Karpas-422 (cell line): ENCODE measurements around the gene RFT1. TPM values are rescaled to one million over a fixed set of nuclear protein-coding genes. Genes with fewer than 3 reads are reported as not detected.

Source experiments
- DNase-seq: peaks from one replicate; pipeline ENCODE4 v3.0.0-alpha.2; 2015
- H2AFZ ChIP-seq: fragments of 200-600 bp; sonication (generic); 2 replicates; pipeline ENCODE4 v1.6.1; 2014; ENCODE audit warnings: antibody characterized with exemption, low read length, mixed read lengths
- H3K27ac ChIP-seq: fragments of 200-600 bp; sonication (generic); 2 replicates; pipeline ENCODE4 v1.5.1; 2014; ENCODE audit warnings: mild to moderate bottlenecking, low read length, moderate library complexity
- H3K27me3 ChIP-seq: fragments of 200-600 bp; sonication (generic); 2 replicates; pipeline ENCODE4 v1.6.1; 2014; ENCODE audit warnings: low read length, mixed read lengths
- H3K36me3 ChIP-seq: fragments of 200-600 bp; sonication (generic); 2 replicates; pipeline ENCODE4 v1.6.1; 2014; ENCODE audit warnings: low read length, mixed read lengths; ENCODE audit not compliant: insufficient read depth
- H3K4me1 ChIP-seq: fragments of 200-600 bp; sonication (generic); 2 replicates; pipeline ENCODE4 v1.6.1; 2014; ENCODE audit warnings: mild to moderate bottlenecking, low read length, mixed read lengths
- H3K4me2 ChIP-seq: fragments of 200-600 bp; sonication (generic); 2 replicates; pipeline ENCODE4 v1.6.1; 2014; ENCODE audit warnings: low read length, low read depth, mild to moderate bottlenecking; ENCODE audit not compliant: poor library complexity, severe bottlenecking
- H3K4me3 ChIP-seq: fragments of 200-600 bp; sonication (generic); 2 replicates; pipeline ENCODE4 v1.5.1; 2014; ENCODE audit warnings: mild to moderate bottlenecking, antibody characterized with exemption, low read length, mixed read lengths
- H3K79me2 ChIP-seq: fragments of 200-600 bp; sonication (generic); 2 replicates; pipeline ENCODE4 v1.6.1; 2014; ENCODE audit warnings: mild to moderate bottlenecking, low read length, mixed read lengths
- H3K9ac ChIP-seq: fragments of 200-600 bp; sonication (generic); 2 replicates; pipeline ENCODE4 v1.6.0; 2014; ENCODE audit warnings: low read length
- H3K9me2 ChIP-seq: fragments of 200-600 bp; sonication (generic), shearing (Covaris generic); replicated peaks from 2 replicates; pipeline ENCODE4 v1.6.0; 2014; ENCODE audit warnings: mild to moderate bottlenecking, low read length, moderate library complexity; ENCODE audit not compliant: insufficient read depth
- H3K9me3 ChIP-seq: fragments of 300-700, 200-600 bp; sonication (generic); 2 replicates; pipeline ENCODE4 v1.6.1; 2014; ENCODE audit warnings: low read length, mixed read lengths
- H4K20me1 ChIP-seq: fragments of 200-600 bp; sonication (generic); 2 replicates; pipeline ENCODE4 v1.6.1; 2014; ENCODE audit warnings: mild to moderate bottlenecking, antibody characterized with exemption, low read length, low read depth; ENCODE audit not compliant: insufficient read depth
- total RNA-seq: library from RNA; depleted of rRNA; stranded (reverse); fragments of >200 nt; shearing (Covaris generic); gene quantifications from 2 replicates; pipeline ENCODE4 v1.2.3, GENCODE V29; 2014; ENCODE audit warnings: low replicate concordance

The RFT1 gene
- total RNA-seq, 1 experiment from 2014 or later, result 29.9 TPM

- H4K20me1 ChIP-seq, result no peaks in the 10 kb centered on the region
- H3K79me2 ChIP-seq, result peaks cover 22% of the 10 kb centered on the region
- H2AFZ ChIP-seq, result no peak overlapping the region
- H3K27ac ChIP-seq, result peak overlapping the region; percentile 59; the same call in 1 of the 2 replicates
- peak; percentile 52 for DNase-seq
- H3K4me2 ChIP-seq, result peak overlapping the region; percentile 95
- H3K9me3 ChIP-seq, result no peaks in the 10 kb centered on the region
- H3K4me1 ChIP-seq, result peaks cover 30% of the 10 kb centered on the region
- H3K9ac ChIP-seq, result peak overlapping the region; percentile 97
- H3K9me2 ChIP-seq, result no peaks in the 10 kb centered on the region
- H3K27me3 ChIP-seq, result no peaks in the 10 kb centered on the region
- peak overlapping the region; percentile 91 for H3K4me3 ChIP-seq
- peaks cover 9% of the 10 kb centered on the region; the same call in 1 of the 2 replicates for H3K36me3 ChIP-seq
Measured at GRCh38 chr3:53129344-53129743, 891 bp downstream of the RFT1 start.

- no peak for DNase-seq
- Histone ChIP-seq H3K79me2 (peaks cover 22% of the 10 kb centered on the region), H3K27me3 (no peaks in the 10 kb centered on the region), H3K36me3 (peaks cover 23% of the 10 kb centered on the region; the same call in 1 of the 2 replicates), H2AFZ (no peak overlapping the region), H3K9me2 (no peaks in the 10 kb centered on the region), H3K4me1 (peaks cover 26% of the 10 kb centered on the region), H3K9ac (no peak overlapping the region), H4K20me1 (no peaks in the 10 kb centered on the region), H3K4me3 (no peak overlapping the region), H3K4me2 (no peak overlapping the region), H3K27ac (no peak overlapping the region), H3K9me3 (no peaks in the 10 kb centered on the region)
Measured at GRCh38 chr3:53126601-53127000, 3.6 kb downstream of the RFT1 start.

DNA sequence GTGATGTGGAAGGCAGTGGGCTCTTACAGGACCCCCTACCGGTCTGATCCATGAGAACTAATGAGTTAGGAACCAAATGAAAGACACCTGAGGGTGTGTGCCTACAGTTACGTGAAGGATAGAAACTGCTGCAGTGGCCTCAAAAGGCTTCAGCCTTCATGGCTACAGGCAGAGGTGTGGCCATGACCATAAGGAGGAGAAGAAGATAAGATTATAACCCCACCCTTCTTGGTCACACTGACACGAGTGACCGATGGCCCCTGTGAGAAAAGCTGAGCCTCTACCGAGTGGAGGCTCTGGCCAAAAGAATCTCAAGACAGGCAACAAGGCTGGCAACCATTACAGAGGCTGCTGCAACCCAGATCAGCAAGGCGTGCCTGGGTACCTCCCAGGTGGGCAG lies 6.3 kb downstream of the RFT1 start:
- Histone ChIP-seq H4K20me1 (no peaks in the 10 kb centered on the region), H3K9me2 (no peaks in the 10 kb centered on the region), H3K4me1 (peaks cover 11% of the 10 kb centered on the region), H3K27ac (no peak overlapping the region), H3K36me3 (peaks cover 37% of the 10 kb centered on the region; the same call in 1 of the 2 replicates), H3K4me2 (no peak overlapping the region), H2AFZ (no peak overlapping the region), H3K9ac (no peak overlapping the region), H3K79me2 (peaks cover 9% of the 10 kb centered on the region), H3K4me3 (no peak overlapping the region), H3K27me3 (no peaks in the 10 kb centered on the region), H3K9me3 (no peaks in the 10 kb centered on the region)
- DNase-seq, result no peak

GRCh38 chr3:53123510-53123909 lies 6.7 kb downstream of the RFT1 start:
- Histone ChIP-seq H3K4me1 (peaks cover 6% of the 10 kb centered on the region; the same call in 1 of the 2 replicates), H3K4me2 (no peak overlapping the region), H2AFZ (no peak overlapping the region), H3K27ac (no peak overlapping the region), H3K9me2 (no peaks in the 10 kb centered on the region), H4K20me1 (no peaks in the 10 kb centered on the region), H3K27me3 (no peaks in the 10 kb centered on the region), H3K79me2 (peaks cover 5% of the 10 kb centered on the region), H3K9ac (no peak overlapping the region), H3K9me3 (no peaks in the 10 kb centered on the region), H3K36me3 (peaks cover 40% of the 10 kb centered on the region), H3K4me3 (no peak overlapping the region)
- DNase-seq, result no peak

- H3K36me3 ChIP-seq, result peaks cover 46% of the 10 kb centered on the region
Measured at GRCh38 chr3:53122933-53123305, 7.3 kb downstream of the RFT1 start.

GRCh38 chr3:53122255-53122932 lies 7.8 kb downstream of the RFT1 start:
- Histone ChIP-seq H3K27ac (no peak overlapping the region), H3K4me2 (no peak overlapping the region), H3K9me3 (no peaks in the 10 kb centered on the region), H3K27me3 (no peaks in the 10 kb centered on the region), H3K4me3 (no peak overlapping the region), H3K9me2 (no peaks in the 10 kb centered on the region), H3K4me1 (0 out of 2 replicates have a peak, but pooled peaks cover 6% of the 10 kb centered on the region), H3K36me3 (peaks cover 49% of the 10 kb centered on the region), H3K79me2 (no peaks in the 10 kb centered on the region), H2AFZ (no peak overlapping the region), H4K20me1 (no peaks in the 10 kb centered on the region), H3K9ac (no peak overlapping the region)
- no peak for DNase-seq

More at GRCh38 chr3:53122933-53123305, 7.3 kb downstream of the RFT1 start:
- H2AFZ ChIP-seq, result no peak overlapping the region
- H3K4me2 ChIP-seq, result no peak overlapping the region
- H3K4me3 ChIP-seq, result no peak overlapping the region
- no peak for DNase-seq
- no peak overlapping the region for H3K9ac ChIP-seq
- H3K9me3 ChIP-seq, result no peaks in the 10 kb centered on the region
- H4K20me1 ChIP-seq, result no peaks in the 10 kb centered on the region
- 0 out of 2 replicates have a peak, but pooled peaks cover 6% of the 10 kb centered on the region for H3K4me1 ChIP-seq
- no peak overlapping the region for H3K27ac ChIP-seq
- no peaks in the 10 kb centered on the region for H3K79me2 ChIP-seq
- no peaks in the 10 kb centered on the region for H3K9me2 ChIP-seq
- H3K27me3 ChIP-seq, result no peaks in the 10 kb centered on the region

DNA sequence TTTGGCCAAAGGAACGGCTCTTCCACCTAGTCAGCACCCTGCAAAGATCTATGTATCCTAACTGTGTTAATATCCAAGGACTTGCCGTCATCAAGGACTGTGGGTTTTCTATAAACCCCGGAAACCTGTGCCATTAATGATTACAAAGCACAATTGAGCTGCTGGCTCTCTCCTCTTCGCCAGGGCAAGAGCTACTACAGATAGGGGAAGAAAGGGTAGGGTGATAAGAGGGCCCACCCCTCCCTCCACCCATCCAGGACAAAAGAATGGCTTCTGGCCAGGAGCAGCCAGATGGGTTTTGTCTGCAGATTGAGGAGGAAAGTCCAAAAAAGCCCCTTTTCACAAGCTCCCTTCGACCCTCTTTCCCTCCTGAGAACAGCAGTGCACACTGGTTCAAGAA lies 9.9 kb downstream of the RFT1 start:
- H3K4me3 ChIP-seq, result no peak overlapping the region
- DNase-seq, result no peak
- no peaks in the 10 kb centered on the region for H3K9me2 ChIP-seq
- H3K36me3 ChIP-seq, result peaks cover 49% of the 10 kb centered on the region
- H3K9ac ChIP-seq, result no peak overlapping the region
- no peaks in the 10 kb centered on the region for H3K79me2 ChIP-seq
- H3K9me3 ChIP-seq, result no peaks in the 10 kb centered on the region
- H3K27me3 ChIP-seq, result no peaks in the 10 kb centered on the region
- H3K27ac ChIP-seq, result no peak overlapping the region
- no peaks in the 10 kb centered on the region for H4K20me1 ChIP-seq
- H3K4me2 ChIP-seq, result no peak overlapping the region
- no peaks in the 10 kb centered on the region for H3K4me1 ChIP-seq
- no peak overlapping the region for H2AFZ ChIP-seq

- DNase-seq, result no peak
- H3K4me3 ChIP-seq, result no peak overlapping the region
- peaks cover 7% of the 10 kb centered on the region; the same call in 1 of the 2 replicates for H3K4me1 ChIP-seq
- no peaks in the 10 kb centered on the region for H3K27me3 ChIP-seq
- H2AFZ ChIP-seq, result no peak overlapping the region
- H3K9me3 ChIP-seq, result no peaks in the 10 kb centered on the region
- no peaks in the 10 kb centered on the region for H3K9me2 ChIP-seq
- no peak overlapping the region for H3K4me2 ChIP-seq
- no peak overlapping the region for H3K27ac ChIP-seq
- peaks cover 6% of the 10 kb centered on the region for H3K79me2 ChIP-seq
- H3K36me3 ChIP-seq, result peaks cover 43% of the 10 kb centered on the region
- no peaks in the 10 kb centered on the region for H4K20me1 ChIP-seq
- H3K9ac ChIP-seq, result no peak overlapping the region
Measured at GRCh38 chr3:53116956-53117355, 13.3 kb downstream of the RFT1 start.
